HG03442 (cell line): ENCODE results near the gene STK16.
"Not testable (repeated sequence)": the region's sequence is repeated elsewhere in the genome, so short reads cannot be mapped to it uniquely, and the experiment has no call there.

Experiments
- ATAC-seq: cut with Tn5 transposase; IDR thresholded peaks from one replicate; pipeline ENCODE4 v1.9.1; 2021; ENCODE audit warnings: mild to moderate bottlenecking, moderate library complexity; ENCODE audit not compliant: unreplicated experiment

Gene STK16

GRCh38 chr2:219286436-219287115 is 41.3 kb downstream of the STK16 start:
- ATAC-seq: no peak

GRCh38 chr2:219287116-219287440 is 41.8 kb downstream of the STK16 start:
- ATAC-seq: not testable (repeated sequence)

GRCh38 chr2:219287580-219288265 is 42.4 kb downstream of the STK16 start:
- ATAC-seq: no peak

- ATAC-seq: no peak
Observed at GRCh38 chr2:219289195-219289536, 43.9 kb downstream of the STK16 start.

GRCh38 chr2:219289537-219290361 is 44.5 kb downstream of the STK16 start:
- ATAC-seq: no peak

GRCh38 chr2:219290381-219291171 is 45.3 kb downstream of the STK16 start:
- no peak for ATAC-seq

GRCh38 chr2:219291394-219291793 is 46.1 kb downstream of the STK16 start:
- ATAC-seq: no peak

- ATAC-seq: no peak
Observed at GRCh38 chr2:219291910-219292490, 46.7 kb downstream of the STK16 start.

- no peak for ATAC-seq
Observed at GRCh38 chr2:219292616-219293015, 47.3 kb downstream of the STK16 start.

GRCh38 chr2:219293736-219294231 is 48.5 kb downstream of the STK16 start:
- no peak for ATAC-seq

- peak; percentile 82 for ATAC-seq
Observed at GRCh38 chr2:219294356-219295351, 49.4 kb downstream of the STK16 start.

- ATAC-seq: no peak
Observed at GRCh38 chr2:219296142-219296541, 50.9 kb downstream of the STK16 start.

GRCh38 chr2:219296631-219297391 is 51.5 kb downstream of the STK16 start:
- ATAC-seq: no peak

- ATAC-seq: no peak
Observed at GRCh38 chr2:219297766-219298456, 52.6 kb downstream of the STK16 start.

GRCh38 chr2:219298759-219299371 is 53.6 kb downstream of the STK16 start:
- peak; percentile 52 for ATAC-seq

- ATAC-seq: no peak
Observed at GRCh38 chr2:219299372-219299760, 54.1 kb downstream of the STK16 start.
